HG03575 (cell line): ENCODE measurements around the gene CLASP1.

Experiments used
- ATAC-seq: cut with Tn5 transposase; IDR thresholded peaks from one replicate; pipeline ENCODE4 v1.9.1; 2021; ENCODE audit not compliant: unreplicated experiment, insufficient number of reproducible peaks, low FRiP score; ENCODE audit errors: extremely low read depth

Gene CLASP1

DNA sequence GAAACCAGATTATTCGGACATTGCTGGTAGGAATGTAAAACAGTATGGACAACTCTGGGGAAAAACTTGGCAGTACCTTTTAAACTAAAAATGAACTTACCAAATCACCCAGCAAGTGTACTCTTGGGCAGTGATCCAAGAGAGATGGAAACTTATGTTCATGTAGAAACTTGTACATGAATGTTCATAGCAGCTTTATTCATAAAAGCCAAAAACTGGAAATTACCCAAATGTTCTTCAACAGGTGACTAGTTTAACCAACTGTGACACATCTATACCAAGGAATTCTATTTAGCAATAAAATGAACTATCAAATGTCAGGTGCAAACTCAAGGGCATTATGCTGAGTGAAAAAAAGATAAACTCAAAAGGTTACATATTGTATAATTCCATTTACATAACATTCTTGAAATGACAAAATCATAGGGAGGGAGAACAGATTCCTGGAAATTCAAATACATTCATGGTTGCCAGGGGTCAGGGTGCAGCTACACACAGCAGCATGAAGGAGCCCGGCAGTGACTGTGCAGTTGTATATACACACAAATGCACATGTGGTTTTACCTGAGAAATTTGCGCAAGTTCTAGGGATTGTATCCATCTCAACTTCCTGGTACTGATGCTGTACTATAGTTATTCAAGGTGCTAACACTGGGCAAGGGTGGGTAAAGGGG, 122.1 kb downstream of the CLASP1 start:
- no peak for ATAC-seq

- ATAC-seq = no peak
These were observed 124.4 kb downstream of the CLASP1 start for GRCh38 chr2:121524685-121525425.

- ATAC-seq = no peak
These were observed 127.9 kb downstream of the CLASP1 start for GRCh38 chr2:121521359-121521758.

DNA sequence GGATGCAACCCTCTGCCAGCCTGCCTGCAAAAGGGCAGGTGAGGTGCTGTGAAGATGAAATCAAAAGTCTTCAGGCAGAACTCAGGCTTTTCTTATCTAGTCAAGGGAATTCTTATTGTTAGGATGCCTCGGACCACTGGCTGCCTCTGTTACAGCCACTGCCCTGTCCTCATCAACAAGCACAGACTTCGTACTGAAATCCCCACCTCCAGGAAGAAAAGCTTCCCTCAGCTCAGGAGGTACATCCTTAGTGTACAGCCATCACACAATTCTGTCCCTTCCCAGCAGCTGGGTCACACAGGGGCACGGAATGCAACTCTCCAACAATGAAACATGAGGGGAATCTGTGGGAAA, 128.6 kb downstream of the CLASP1 start:
- no peak for ATAC-seq

GRCh38 chr2:121519732-121520640, 129.3 kb downstream of the CLASP1 start:
- no peak for ATAC-seq

GRCh38 chr2:121519153-121519552, 130.1 kb downstream of the CLASP1 start:
- ATAC-seq = no peak

GRCh38 chr2:121513597-121514333, 135.5 kb downstream of the CLASP1 start:
- ATAC-seq = no peak

DNA sequence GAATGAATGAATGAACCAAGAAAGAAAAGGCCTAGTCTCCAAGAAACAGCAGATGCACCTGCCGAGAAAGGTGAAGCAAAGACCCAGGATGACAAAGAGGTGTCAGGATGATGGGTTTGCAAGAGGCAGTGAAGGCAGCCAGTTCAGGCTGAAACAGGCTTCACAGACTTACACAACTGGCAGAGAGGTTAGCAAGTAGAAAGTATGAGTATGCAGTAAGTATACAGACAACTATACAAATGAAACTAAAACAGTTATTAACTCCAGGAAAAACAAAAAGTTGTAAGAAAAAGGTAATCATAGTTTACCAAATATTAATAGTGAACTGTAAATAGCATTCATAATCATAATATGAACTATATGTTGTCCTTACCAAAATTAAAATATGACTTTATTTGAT, 138.4 kb downstream of the CLASP1 start:
- ATAC-seq = no peak

- ATAC-seq = no peak
These were observed 142.6 kb downstream of the CLASP1 start for GRCh38 chr2:121506621-121507020.

- ATAC-seq = no peak
These were observed 143.2 kb downstream of the CLASP1 start for GRCh38 chr2:121505986-121506586.

- no peak for ATAC-seq
These were observed 144.3 kb downstream of the CLASP1 start for GRCh38 chr2:121505005-121505404.

GRCh38 chr2:121504316-121504715, 144.9 kb downstream of the CLASP1 start:
- no peak for ATAC-seq

GRCh38 chr2:121502781-121503180, 146.5 kb downstream of the CLASP1 start:
- no peak for ATAC-seq

DNA sequence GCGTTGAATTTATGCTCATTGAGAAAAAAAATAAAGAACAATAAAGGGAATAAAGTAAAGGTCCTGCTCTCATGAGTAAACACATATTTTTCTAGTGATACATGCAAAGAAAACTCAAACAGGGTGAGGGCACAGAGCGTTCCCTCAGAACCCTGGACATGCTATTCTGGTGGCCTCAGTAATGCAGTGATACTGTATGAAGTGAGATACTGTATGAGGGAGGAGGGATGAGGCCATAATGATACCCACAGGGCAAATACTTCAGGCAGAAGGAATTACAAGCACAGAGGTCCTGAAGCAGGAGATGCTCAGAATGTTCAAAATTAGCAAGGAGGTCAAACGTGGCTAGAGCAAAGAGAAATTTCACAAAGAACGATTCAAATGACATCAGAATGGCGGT, 147.0 kb downstream of the CLASP1 start:
- ATAC-seq = no peak

GRCh38 chr2:121501554-121501953, 147.7 kb downstream of the CLASP1 start:
- ATAC-seq = no peak

DNA sequence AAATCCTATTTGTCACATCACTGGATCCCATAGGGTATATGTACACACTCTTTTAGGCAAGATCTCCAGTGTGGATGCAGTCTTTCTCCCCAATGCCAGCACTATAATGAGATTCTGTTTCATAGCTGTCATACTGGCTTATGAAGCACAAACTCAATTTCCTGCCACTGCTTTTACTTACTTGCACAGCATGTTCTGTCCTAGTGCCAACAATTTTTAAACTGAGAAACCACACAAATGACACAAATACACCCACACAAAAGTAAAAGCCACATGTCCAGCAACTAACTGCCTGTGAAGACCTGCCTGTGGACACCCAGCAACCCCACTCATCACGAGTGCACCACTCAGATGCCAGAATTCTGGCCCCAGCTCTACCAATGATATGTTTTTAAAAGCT, 148.2 kb downstream of the CLASP1 start:
- no peak for ATAC-seq

DNA sequence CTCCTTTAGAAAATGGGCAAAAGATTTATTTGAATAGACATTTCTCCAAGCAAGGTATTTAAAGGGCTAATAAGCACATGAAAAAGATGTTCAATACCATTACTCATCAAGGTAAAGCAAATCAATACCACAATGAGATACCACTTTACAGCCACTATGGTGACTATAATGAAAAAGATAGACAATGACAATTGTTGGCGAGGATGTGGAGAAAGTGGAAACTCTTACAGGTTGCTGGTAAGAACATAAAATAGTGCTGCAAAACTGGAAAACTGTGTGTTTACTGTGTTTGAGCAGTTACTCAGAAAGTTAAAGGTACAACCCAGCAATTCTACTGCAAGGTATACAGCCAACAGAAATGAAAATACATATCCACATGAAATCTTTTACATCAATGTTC, 150.5 kb downstream of the CLASP1 start:
- no peak for ATAC-seq

GRCh38 chr2:121492409-121492808, 156.9 kb downstream of the CLASP1 start:
- no peak for ATAC-seq

DNA sequence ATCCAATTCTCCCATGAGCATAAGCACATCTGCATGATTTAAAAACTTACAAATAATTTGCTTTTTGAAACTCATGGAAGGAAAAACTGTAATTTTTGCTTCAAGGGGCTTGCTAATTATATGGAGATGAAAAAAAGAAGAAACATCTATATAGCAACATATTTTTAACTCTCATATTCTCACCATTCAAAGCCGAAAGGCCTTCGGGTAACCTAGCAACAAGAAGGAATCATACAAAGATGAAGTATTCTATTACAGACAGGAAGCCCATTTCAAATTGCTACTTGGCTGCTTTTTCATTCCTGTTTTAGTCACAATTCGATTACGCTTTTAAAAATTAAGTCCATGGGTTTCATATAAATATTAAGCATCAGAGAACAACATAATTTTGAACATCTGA, 157.7 kb downstream of the CLASP1 start:
- no peak for ATAC-seq
